ENCODE data around the gene MORC4. TPM values are rescaled to one million over a fixed set of nuclear protein-coding genes. Genes with fewer than 3 reads are reported as not detected.

MORC4 gene
- polyA plus RNA-seq, 3 donors: 6.3 to 12.4 (median 11.6) TPM

- 18 to 29% (median 26%) methylated on average over 6 of the region's 6 CpGs for WGBS, 3 donors
- H3K27ac ChIP-seq (ENCODE audit: low read depth, low read length): no peak overlapping the region
These were observed 105.6 kb downstream of the MORC4 start for GRCh38 chrX:106894392-106894909.

GRCh38 chrX:106891762-106892460 is 108.1 kb downstream of the MORC4 start:
- no peak overlapping the region for H3K27ac ChIP-seq (ENCODE audit: low read depth, low read length)

More at GRCh38 chrX:106891762-106892460, 108.1 kb downstream of the MORC4 start:
- WGBS, 3 donors: 53 to 56% (median 54%) methylated on average over 7 of the region's 7 CpGs

Other genes starting within 250 kb of the MORC4 start
- 1 to 10 TPM; 1.1 to 4.0 (median 3.1) TPM for gene TBC1D8B, start 197.5 kb downstream of the MORC4 start, polyA plus RNA-seq
- gene RIPPLY1, start 96.9 kb downstream of the MORC4 start, polyA plus RNA-seq: under 1 TPM in 1 of 3 donors, not detected in 2; 0.40 TPM
- 1 to 10 TPM in 1 of 3 donors, under 1 TPM in 2; 0.38 to 1.2 (median 0.45) TPM for gene CLDN2, start 79.8 kb downstream of the MORC4 start, polyA plus RNA-seq
- 1 to 10 TPM; 2.8 to 5.1 (median 4.5) TPM for gene RBM41, start 118.6 kb upstream of the MORC4 start, polyA plus RNA-seq
- 1 to 10 TPM in 1 of 3 donors, under 1 TPM in 1, not detected in 1; 0.12 to 4.0 TPM for gene NUP62CL, start 206.2 kb upstream of the MORC4 start, polyA plus RNA-seq
- gene DNAAF6, start 206.4 kb upstream of the MORC4 start, polyA plus RNA-seq: not detected